HG02623 (cell line): Measurements from ENCODE around the gene CMAS.
"Not testable (repeated sequence)": the region's sequence is repeated elsewhere in the genome, so short reads cannot be mapped to it uniquely, and the experiment has no call there.

Experiments
- ATAC-seq: cut with Tn5 transposase; IDR thresholded peaks from one replicate; pipeline ENCODE4 v1.9.1; 2021; ENCODE audit warnings: moderate library complexity; ENCODE audit not compliant: unreplicated experiment

CMAS gene

DNA sequence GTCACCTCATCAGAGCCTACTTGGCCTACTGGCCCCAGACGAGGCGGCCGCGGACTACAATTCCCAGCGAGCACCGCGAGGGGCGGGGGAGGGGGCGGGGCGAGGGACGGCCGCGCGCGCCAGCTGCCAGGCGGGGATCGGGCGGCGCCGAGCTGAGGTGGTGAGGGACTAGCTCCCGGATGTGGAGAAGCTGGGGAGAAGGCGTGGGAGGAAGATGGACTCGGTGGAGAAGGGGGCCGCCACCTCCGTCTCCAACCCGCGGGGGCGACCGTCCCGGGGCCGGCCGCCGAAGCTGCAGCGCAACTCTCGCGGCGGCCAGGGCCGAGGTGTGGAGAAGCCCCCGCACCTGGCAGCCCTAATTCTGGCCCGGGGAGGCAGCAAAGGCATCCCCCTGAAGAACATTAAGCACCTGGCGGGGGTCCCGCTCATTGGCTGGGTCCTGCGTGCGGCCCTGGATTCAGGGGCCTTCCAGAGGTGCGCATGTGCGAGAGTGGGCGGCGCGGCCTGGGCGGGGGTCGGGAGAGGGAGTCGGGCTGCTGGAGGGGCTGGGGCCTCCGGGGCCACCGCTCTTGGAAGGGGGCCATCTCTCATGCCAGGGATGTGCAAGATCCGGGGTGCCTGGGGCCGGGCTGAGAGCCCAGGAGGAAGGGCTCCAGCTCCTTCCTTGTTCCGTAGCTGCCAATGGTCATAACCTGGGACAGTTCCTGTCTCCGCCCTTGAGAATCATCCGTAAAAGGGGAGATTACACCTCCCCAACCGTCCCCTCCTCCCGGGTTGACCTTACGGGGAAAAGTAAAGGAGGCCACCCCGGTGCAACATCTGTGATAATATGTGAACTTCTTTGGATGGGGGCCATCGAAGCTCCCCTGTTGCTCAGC is at the start of gene CMAS:
TSS of gene CMAS (plus strand) at position 129 of the 878 bp plus-strand sequence. CDS start at position 215, 86 bp downstream.
- peak; percentile 87 for ATAC-seq

DNA sequence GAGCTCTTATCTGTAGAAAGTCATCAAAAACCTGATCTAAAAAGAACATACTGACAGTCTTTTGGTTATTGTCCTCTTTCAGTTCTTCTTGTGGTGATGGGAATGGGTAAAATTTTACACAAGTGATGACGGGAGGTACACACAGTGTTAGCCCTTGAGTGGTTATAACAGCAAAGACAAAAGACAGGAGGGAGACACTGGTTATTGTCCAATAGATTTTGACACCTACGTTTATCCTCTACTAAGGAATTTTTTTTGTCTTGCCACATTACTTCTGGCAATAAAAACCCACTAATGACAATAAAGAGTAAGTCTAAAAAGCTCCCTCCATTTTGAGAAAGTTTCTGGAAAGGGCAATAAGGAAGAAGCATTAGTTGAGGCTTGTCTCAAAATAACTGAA is 47.7 kb upstream of the CMAS start:
- ATAC-seq = no peak

DNA sequence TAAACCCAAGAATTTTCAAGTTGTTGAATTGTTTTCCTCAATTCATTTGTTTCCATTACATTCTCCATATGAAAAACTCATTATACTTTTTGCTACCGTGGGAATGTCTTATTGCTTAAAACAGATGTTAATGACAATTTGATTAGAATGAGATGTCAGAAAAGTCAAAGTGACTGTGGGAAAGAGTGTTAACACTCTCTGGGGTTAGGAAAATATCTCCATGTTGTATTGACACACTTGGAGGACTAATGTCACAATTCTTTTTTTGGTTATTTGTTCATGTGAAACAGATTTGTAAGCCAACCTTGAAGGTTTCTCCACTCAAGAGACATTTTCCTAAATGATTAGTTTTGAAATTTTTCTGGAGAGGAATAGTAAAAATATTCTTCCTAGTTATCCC is 47.2 kb upstream of the CMAS start:
- no peak for ATAC-seq

GRCh38 chr12:22002430-22002829 is 43.6 kb upstream of the CMAS start:
- ATAC-seq = no peak

- ATAC-seq = not testable (repeated sequence)
These were observed 38.2 kb upstream of the CMAS start for GRCh38 chr12:22007794-22008193.

- ATAC-seq = no peak
These were observed 37.8 kb upstream of the CMAS start for GRCh38 chr12:22008196-22008595.

DNA sequence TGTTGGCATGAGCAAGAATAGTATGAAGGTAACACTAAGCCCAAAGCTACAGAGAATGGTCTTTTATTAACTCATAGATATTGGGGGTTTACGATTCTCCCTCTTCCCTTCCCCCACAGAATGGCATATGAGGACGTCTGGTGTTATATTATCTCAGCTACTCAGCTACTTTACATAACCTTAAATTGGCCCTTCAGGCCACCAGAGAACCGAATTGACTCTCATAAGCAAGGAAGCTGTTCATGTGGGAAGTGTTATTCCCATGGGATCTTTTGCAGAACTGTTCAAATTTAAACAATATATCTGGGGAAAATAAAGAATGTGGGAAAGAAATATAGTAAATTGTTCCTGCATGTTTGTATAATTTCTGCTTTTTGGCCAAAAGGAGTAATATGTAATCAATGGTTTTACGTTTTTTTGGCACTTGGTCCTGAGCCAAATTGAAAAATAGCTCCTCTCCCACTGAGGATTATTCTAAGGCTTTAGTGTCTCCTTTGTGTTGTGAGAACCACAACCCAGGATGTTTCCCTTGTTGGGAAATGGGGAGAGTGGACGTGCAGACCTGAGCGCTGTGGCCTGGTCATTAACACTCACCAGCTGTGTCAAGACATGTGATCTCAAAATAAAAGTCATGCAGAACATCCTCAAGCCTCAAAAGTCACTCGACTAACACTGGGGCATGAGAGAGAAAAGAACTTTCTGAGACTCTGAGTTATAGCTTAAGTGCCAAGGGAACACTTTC is 31.8 kb upstream of the CMAS start:
- no peak for ATAC-seq

- no peak for ATAC-seq
These were observed 31.3 kb upstream of the CMAS start for GRCh38 chr12:22014783-22015144.

DNA sequence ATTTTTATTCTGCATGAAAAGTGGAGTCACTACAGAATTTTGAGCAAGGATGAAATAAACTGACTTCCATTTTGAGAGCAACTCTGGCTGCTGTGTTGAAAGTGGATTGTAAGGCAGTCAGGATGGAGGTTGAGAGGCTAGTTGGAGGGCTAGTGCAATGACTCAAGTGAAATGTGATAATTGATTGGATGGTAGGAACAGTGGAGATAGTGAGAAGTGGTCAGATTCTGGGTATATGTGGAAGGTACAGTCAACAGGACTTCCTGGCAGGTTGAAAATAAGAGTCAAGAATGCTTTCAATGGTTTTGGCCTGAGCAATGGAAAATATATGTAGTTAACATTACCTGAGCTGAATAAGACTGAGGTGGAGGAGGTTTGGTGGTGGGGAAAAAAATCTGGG is 29.0 kb upstream of the CMAS start:
- no peak for ATAC-seq

DNA sequence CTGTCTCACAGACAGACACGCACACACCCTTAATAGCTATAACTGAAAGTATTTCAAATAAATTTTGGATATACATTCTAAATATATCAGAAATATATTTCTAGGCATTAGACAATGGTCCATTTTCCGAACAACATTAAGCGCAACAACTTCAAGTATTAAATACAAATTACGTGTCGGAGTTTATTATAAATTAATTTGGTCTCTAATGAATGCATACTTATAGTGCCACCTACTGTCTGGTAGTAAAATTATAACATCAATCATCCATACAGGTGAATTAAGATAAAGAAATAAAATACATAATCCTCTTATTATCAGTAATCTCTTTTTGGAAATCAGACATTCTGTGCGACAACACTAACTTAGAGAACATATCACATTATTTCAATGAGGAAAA is 27.2 kb upstream of the CMAS start:
- no peak for ATAC-seq

- ATAC-seq = not testable (repeated sequence)
These were observed 22.5 kb upstream of the CMAS start for GRCh38 chr12:22023489-22023888.

DNA sequence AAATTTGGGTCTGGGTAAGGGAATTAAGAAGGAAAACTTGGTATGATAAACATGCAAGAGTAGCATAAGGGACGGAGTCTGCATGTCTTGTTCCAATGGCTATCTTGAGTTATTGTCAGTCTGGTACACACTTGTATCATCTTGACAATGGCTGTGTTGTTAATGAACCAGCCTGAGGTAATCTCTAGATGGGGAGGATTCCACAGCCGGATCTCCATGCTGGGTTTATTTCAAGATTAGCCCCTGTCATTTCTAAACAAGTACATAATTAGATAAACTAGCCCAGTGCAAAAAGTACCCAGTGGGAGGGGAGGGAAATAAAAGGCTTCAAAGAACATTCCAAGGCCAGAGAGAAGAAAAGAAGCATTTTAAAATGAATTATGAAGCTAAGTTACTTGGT is 16.5 kb upstream of the CMAS start:
- ATAC-seq = no peak

DNA sequence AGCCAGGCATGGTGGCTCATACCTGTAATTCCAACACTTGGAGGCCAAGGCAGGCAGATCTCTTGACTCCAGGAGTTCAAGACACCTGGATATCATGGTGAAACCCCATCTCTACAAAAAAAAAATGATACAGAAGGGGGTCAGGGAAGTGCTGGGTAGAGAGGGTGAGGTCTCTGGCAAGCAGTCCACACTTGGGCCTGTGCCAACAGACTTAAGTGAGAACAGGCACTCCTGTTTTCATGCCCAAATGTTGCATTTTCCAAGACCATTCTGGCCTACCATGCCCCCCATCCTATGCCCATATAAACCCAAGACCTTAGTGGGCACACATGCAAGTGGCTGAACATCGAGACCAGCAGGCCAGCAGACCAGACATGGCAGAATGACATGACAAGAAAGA is 16.0 kb upstream of the CMAS start:
- ATAC-seq = no peak

GRCh38 chr12:22032732-22033131 is 13.3 kb upstream of the CMAS start:
- no peak for ATAC-seq

DNA sequence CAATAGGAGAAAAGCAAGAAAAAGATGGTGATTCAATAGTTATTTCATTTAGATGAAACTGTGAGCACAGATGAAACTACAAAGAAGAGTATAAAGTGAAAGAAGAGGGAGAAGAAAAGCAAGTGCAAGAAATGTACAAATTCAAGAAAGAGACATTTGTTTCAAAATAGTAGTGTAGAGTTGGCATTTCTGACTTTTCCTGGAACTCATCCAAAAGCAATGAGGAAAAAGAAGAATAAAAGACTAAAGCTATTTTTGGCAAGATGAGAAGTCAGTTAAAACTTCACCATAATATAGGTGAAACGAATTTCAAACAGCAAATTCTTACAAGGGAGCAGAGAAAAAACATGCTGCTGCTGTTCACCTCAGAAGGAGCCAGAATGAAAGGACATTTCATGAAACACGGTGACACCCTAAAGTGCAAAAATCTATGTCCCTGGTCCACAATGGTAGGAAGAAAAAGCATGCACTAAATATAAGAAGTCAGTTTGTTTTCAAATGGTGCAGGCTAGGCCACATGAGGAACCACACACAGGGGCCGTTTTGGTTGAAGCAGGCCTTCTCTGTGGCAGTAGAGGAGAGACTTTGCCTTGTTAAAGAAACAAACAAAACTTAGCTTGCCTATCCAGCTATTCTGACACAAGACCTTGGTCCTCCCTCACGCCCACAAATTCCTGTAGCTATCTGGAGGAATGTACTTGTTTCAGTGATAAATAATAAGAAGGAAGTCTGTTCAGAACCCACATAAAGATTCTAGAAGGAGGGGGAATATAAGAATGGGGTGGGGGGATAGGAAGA is 11.1 kb upstream of the CMAS start:
- ATAC-seq = no peak

DNA sequence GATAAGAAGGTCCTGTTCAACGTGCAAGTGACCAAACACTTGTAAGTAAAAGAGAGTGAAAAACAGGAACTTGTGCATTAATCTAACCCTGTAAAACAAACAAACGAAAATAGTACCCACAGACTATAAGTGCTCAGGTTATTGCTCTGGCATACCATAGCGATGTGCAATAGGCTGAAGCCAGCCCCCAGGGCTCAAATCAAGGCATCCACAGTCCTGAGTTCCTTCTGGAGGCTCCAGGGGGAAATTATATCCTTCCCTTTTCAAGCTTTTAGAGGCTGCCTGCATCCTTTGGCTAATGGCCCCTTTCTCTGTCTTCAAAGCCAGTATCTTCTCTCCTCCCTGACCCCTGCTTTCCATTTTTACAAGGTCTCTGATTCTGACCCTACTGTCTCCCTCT is 8.1 kb upstream of the CMAS start:
- ATAC-seq = no peak

DNA sequence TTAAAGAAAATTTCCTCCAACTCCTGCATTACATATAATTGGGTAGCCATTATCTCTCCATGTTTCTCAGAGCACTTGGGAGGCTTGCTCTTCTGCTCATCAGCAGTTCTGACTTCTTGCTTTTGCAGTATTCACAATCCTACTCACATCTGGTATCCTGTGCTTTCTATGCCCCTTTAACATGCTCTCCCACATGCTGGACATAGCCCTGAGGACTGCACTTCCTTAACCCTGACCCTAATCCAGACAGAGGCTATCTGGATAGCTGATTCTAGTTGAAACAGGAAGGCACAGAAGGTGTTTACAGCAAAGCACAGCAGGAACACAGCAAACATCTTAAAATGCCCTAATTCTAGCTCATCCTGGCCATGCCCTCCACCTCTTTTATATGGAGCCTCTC is 7.3 kb upstream of the CMAS start:
- ATAC-seq = no peak

GRCh38 chr12:22039361-22039760 is 6.7 kb upstream of the CMAS start:
- ATAC-seq = no peak

GRCh38 chr12:22042976-22043669 is 2.9 kb upstream of the CMAS start:
- ATAC-seq = no peak

DNA sequence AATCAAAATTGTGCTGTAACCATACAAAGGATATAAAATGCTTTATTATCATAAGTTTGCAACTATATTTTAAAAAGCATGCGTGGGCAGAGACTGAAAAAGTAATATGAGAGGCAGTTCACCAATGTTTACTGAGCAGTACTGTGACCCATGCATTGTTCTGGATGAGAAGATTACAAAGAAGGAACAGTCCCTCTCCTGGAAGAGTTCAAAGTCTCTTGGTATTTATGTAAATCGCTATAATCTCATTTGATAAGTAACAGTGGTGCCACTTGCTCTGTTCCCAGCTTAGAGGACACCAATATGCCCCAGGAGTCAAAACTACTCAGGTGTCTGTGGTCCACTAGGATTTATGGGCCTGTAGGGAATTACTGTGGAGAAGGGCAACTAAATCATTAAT is 2.1 kb upstream of the CMAS start:
- no peak for ATAC-seq

DNA sequence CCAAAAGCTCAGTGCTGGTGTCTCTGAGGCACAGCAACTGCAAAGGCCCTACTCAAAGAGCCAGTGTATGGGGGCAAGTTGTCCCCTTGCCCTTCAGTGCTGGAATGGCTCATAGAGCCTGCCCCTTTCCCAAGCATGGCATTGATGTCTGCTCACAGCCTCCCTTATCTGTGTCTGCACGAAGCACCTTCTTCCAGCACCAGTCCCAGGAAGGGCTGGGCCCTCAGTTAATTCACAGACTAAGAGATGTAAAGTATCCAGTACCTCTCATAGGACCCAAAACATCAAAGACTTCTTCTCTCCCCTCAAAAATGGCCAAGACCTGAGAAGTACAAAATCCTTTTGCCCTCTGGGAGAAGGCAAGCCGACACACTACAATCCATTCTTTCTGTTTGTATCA is 1.6 kb upstream of the CMAS start:
- no peak for ATAC-seq
